ENCODE measurements around the gene MYL5.

DNA sequence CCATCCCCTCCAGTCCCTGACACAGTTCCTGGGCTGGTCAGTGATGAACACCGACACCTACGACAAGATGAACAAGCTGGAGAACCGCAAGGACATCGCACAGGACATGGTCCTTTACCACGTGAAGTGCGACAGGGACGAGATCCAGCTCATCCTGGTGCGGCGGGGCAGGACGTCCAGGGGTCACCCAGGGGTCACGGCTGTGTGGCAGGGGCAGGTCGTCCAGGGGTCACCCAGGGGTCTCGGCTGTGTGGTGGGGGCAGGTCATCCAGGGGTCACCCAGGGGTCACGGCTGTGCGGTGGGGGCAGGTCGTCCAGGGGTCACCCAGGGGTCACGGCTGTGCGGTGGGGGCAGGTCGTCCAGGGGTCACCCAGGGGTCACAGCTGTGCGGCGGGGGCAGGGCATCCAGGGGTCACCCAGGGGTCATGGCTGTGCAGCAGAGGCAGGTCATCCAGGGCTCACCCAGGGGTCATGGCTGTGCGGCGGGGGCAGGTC lies 17.0 kb upstream of the MYL5 start:
- TF ChIP-seq EZH2 (IDR thresholded peaks at IDR 0.05), result no peak
- no peak for TF ChIP-seq POLR2AphosphoS5 (IDR thresholded peaks at IDR 0.05; ENCODE audit: borderline replicate concordance, low read depth, low read length)

All from SK-N-MC (cell line).